DND-41 (cell line): ENCODE data around the gene SIN3A.

ENCODE experiments used
- ATAC-seq: fragments of 200-7000 bp; cut with Tn5 transposase; 3 replicates; pipeline ENCODE4 v1.9.1; 2021; ENCODE audit warnings: low read depth; ENCODE audit not compliant: insufficient read depth
- DNase-seq: peaks from one replicate; pipeline ENCODE4 v3.0.0-alpha.2; 2020
- H2AFZ ChIP-seq: 2 replicates; pipeline ENCODE4 v1.6.0; 2012; ENCODE audit warnings: low read depth, low read length
- H3K27ac ChIP-seq: 2 replicates; pipeline ENCODE4 v1.5.1; 2012; ENCODE audit warnings: low read length, inconsistent platforms
- H3K27me3 ChIP-seq: fragments of 200-600 bp; sonication (generic); 2 replicates; pipeline ENCODE4 v1.6.0; 2012; ENCODE audit warnings: low read length, mild to moderate bottlenecking, inconsistent platforms; ENCODE audit not compliant: insufficient read depth, poor library complexity
- H3K36me3 ChIP-seq: 2 replicates; pipeline ENCODE4 v1.5.1; 2012; ENCODE audit warnings: low read length, inconsistent platforms; ENCODE audit not compliant: insufficient read depth
- H3K4me1 ChIP-seq: 2 replicates; pipeline ENCODE4 v1.5.1; 2012; ENCODE audit warnings: mild to moderate bottlenecking, low read length; ENCODE audit not compliant: insufficient read depth
- H3K4me2 ChIP-seq: 2 replicates; pipeline ENCODE4 v1.6.0; 2012; ENCODE audit warnings: mild to moderate bottlenecking, moderate library complexity, low read length, inconsistent platforms; ENCODE audit not compliant: insufficient read depth
- H3K4me3 ChIP-seq, 2 experiments: fragments of 200-600 bp in 1 of 2; shearing (Covaris generic) in 1 of 2; 2 replicates each; pipeline ENCODE4 v1.5.1; 2012 to 2016; ENCODE audit warnings: inconsistent platforms in 2 of 2, low read length in 2 of 2, mild to moderate bottlenecking in 2 of 2, low read depth in 1 of 2, moderate library complexity in 1 of 2
- H3K79me2 ChIP-seq: 2 replicates; pipeline ENCODE4 v1.6.0; 2012; ENCODE audit warnings: low read length, inconsistent platforms; ENCODE audit not compliant: insufficient read depth
- H3K9ac ChIP-seq: 2 replicates; pipeline ENCODE4 v1.6.0; 2012; ENCODE audit warnings: low read depth, mild to moderate bottlenecking, inconsistent platforms, low read length, moderate library complexity
- H3K9me3 ChIP-seq: 2 replicates; pipeline ENCODE4 v1.5.1; 2012; ENCODE audit warnings: low read length, moderate library complexity, mild to moderate bottlenecking, inconsistent platforms; ENCODE audit not compliant: insufficient read depth, severe bottlenecking
- H4K20me1 ChIP-seq: 2 replicates; pipeline ENCODE4 v1.6.0; 2012; ENCODE audit warnings: low read length; ENCODE audit not compliant: insufficient read depth
- CTCF ChIP-seq: IDR thresholded peaks from 2 replicates; pipeline ENCODE4 v1.5.1; 2012; ENCODE audit warnings: borderline replicate concordance, low read length, moderate library complexity, mild to moderate bottlenecking; ENCODE audit not compliant: poor library complexity, severe bottlenecking; ENCODE audit errors: extremely low read depth
- EZH2 ChIP-seq: IDR thresholded peaks from 3 replicates; pipeline ENCODE4 v1.6.1; 2012; ENCODE audit warnings: borderline replicate concordance, low read depth, mild to moderate bottlenecking, moderate library complexity, low read length, inconsistent platforms; ENCODE audit not compliant: severe bottlenecking

SIN3A gene

DNA sequence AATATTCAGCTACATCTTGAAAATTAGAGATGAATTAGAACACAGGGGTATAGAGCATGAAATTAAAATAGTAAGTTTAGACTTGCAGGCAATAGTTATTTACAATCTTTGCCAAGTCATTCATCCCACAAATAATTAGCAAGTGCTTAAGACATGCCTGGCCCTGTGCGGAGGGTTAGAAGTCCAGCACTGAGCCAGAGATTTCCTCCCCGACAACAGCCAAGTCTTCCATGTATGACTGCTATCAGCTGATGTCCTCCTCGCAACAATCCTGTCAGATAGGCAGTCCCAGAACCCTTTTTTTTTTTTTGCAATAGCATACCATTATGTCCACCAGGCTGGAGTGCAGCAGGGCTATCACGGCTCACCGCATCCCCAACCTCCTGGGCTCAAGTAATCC, 14.6 kb downstream of the SIN3A start:
- H3K36me3 ChIP-seq: peaks cover 32% of the 10 kb centered on the region
- no peak overlapping the region for H3K4me3 ChIP-seq
- no peak overlapping the region for H3K27ac ChIP-seq
- H3K9ac ChIP-seq: no peak overlapping the region
- ATAC-seq: no peak
- no peaks in the 10 kb centered on the region for H3K27me3 ChIP-seq
- DNase-seq: no peak
- H2AFZ ChIP-seq: no peak overlapping the region
- H3K79me2 ChIP-seq: peaks cover 98% of the 10 kb centered on the region
- no peak overlapping the region for H3K4me2 ChIP-seq
- H3K4me1 ChIP-seq: no peaks in the 10 kb centered on the region
- TF ChIP-seq EZH2: no peak
- TF ChIP-seq CTCF: no peak
- peaks cover 67% of the 10 kb centered on the region for H4K20me1 ChIP-seq
- no peaks in the 10 kb centered on the region for H3K9me3 ChIP-seq

DNA sequence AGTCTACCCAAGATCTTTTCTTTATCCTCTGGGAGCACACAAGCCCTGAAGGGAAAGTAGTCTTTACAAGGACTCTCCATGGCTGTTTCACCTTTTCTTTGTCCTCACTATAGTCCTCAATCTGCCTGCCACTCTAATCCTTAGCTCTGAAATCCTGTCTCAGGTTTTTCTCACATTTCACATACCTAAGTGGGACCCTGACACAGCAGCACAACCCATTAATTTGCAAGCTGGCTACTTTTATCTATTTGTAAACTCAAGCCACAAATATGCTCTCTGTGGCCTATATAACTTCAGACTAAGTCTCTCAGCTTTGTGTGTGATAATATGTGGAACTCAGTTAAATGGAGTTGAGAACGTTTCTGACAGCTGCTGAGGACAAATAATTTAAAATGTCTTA, 19.8 kb downstream of the SIN3A start:
- Histone ChIP-seq H3K4me2 (no peak overlapping the region), H3K27me3 (no peaks in the 10 kb centered on the region), H3K79me2 (peaks cover 96% of the 10 kb centered on the region), H3K9ac (no peak overlapping the region), H3K27ac (no peak overlapping the region), H4K20me1 (peaks cover 53% of the 10 kb centered on the region), H2AFZ (no peak overlapping the region), H3K9me3 (no peaks in the 10 kb centered on the region), H3K4me1 (no peaks in the 10 kb centered on the region), H3K4me3 (no peak overlapping the region), H3K36me3 (peaks cover 51% of the 10 kb centered on the region)
- ATAC-seq (no peak), DNase-seq (no peak)
- TF ChIP-seq EZH2 (no peak), CTCF (no peak)

DNA sequence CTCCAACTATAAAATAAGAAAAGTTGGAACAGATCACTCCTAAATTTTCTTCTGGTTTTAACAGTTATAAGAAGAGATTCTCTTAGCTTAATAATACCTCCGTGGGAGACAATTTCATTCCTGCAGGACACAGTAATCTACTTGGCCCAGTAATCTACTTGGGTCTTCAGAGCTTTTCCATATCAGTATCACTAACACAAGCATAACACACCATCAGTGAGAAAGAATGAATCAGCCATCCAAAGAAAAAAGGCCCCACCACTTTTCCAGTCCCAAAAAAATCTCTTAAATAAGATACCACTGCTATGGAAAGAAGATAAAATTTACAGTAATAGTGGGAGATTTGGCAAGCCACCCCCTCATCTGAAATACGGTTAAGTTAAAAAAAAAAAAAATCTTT, 20.2 kb downstream of the SIN3A start:
- ATAC-seq (no peak), DNase-seq (no peak)
- Histone ChIP-seq H3K4me1 (no peaks in the 10 kb centered on the region), H3K79me2 (peaks cover 96% of the 10 kb centered on the region), H3K27ac (no peak overlapping the region), H3K4me3 (no peak overlapping the region), H3K27me3 (no peaks in the 10 kb centered on the region), H4K20me1 (peaks cover 54% of the 10 kb centered on the region), H3K9ac (no peak overlapping the region), H3K4me2 (no peak overlapping the region), H3K36me3 (peaks cover 53% of the 10 kb centered on the region), H2AFZ (no peak overlapping the region), H3K9me3 (no peaks in the 10 kb centered on the region)
- TF ChIP-seq CTCF (no peak), EZH2 (no peak)

DNA sequence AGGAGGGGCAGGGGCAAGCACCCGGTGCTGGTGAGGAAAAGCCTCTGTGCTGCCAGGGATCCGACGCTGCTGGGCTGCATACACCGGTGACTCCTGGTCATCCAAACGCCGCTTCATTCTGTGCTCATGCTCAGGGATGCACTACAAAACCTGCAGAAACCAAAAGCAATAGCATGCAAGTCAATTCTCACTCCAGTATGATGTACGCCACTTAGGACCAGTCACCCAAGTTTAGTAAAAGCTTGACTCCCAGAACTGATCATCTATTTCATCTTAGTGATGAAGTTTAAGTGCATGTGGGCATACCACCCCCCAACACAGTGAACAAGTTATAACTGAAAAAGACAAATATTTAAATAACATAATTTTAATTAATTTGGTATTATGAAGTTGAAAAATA, 21.2 kb downstream of the SIN3A start:
- Histone ChIP-seq H2AFZ (no peak overlapping the region), H3K4me1 (no peaks in the 10 kb centered on the region), H3K27ac (no peak overlapping the region), H3K9ac (no peak overlapping the region), H3K79me2 (peaks cover 94% of the 10 kb centered on the region), H3K4me2 (no peak overlapping the region), H3K27me3 (no peaks in the 10 kb centered on the region), H3K4me3 (no peak overlapping the region), H3K36me3 (peaks cover 49% of the 10 kb centered on the region), H3K9me3 (no peaks in the 10 kb centered on the region), H4K20me1 (peaks cover 46% of the 10 kb centered on the region)
- no peak for DNase-seq
- TF ChIP-seq CTCF (no peak), EZH2 (no peak)
- ATAC-seq: no peak
